Measurements from ENCODE around the gene DAGLB. TPM values are rescaled to one million over a fixed set of nuclear protein-coding genes. Genes with fewer than 3 reads are reported as not detected.

The DAGLB gene
- total and polyA plus RNA-seq, 2 of the 8 experiments (the other 6 are each of a cell fraction or from before 2014, with no cell fraction given) = 27.0 to 39.6 TPM

DNA sequence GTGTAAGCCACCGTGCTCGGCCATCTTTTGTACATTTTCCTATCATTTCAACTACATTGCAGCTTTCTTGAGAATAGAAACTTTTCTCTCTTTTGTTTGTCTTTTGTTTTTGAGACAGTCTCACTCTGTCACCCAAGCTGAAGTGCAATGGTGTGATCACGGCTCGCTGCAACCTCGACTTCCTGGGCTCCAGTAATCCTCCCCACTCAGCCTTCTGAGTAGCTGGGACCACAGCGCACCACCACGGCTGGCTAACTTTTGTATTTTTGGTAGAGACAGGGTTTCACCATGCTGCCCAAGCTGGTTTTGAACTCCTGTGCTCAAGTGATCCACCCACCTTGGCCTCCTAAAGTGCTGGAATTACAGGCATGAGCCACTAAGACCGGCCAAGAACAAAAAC is 31.3 kb upstream of the DAGLB start:
- H4K20me1 ChIP-seq (replicated peaks in 1 of 2; ENCODE audit: control insufficient read depth in 1 of 2, insufficient read depth in 2 of 2, low read length in 2 of 2) = peaks cover 8 to 24% of the 10 kb centered on the region in 2 experiments
- TF ChIP-seq KDM5A (IDR thresholded peaks at IDR 0.05; ENCODE audit: low read length) = no peak
- TF ChIP-seq RFX5 (IDR thresholded peaks at IDR 0.05; ENCODE audit: borderline replicate concordance, low read depth, low read length) = no peak
- TF ChIP-seq CBX5 (IDR thresholded peaks at IDR 0.05; ENCODE audit: low read depth, low read length) = no peak
- TF ChIP-seq CEBPB (IDR thresholded peaks at IDR 0.05; ENCODE audit: low read depth, low read length) = no peak
- no peak for TF ChIP-seq NRF1 (IDR thresholded peaks at IDR 0.05; ENCODE audit: low read depth, low read length)
- TF ChIP-seq POU5F1 (IDR thresholded peaks at IDR 0.05; ENCODE audit: low read depth, low read length) = no peak
- TF ChIP-seq SIRT6 (IDR thresholded peaks at IDR 0.05; ENCODE audit: low read length) = no peak
- TF ChIP-seq, protein P1, sequence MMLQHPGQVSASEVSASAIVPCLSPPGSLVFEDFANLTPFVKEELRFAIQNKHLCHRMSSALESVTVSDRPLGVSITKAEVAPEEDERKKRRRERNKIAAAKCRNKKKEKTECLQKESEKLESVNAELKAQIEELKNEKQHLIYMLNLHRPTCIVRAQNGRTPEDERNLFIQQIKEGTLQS (IDR thresholded peaks at IDR 0.05; ENCODE audit: insufficient read depth, low read depth, low read length) = no peak
- WGBS, 2 experiments (ENCODE audit: extremely low coverage in 1 of 2, insufficient coverage in 1 of 2, insufficient read length in 1 of 2, insufficient replicate concordance in 2 of 2, low coverage in 1 of 2, low lambda C conversion rate in 2 of 2, missing lambda C conversion rate in 1 of 2) = 94% methylated on average over 8 of the region's 8 CpGs; no CpG with 5 or more reads in 1 of the 2 experiments
- no peak overlapping the region for H2BK120ac ChIP-seq (replicated peaks; ENCODE audit: low read depth, low read length)
- no peak overlapping the region for H3K27ac ChIP-seq (ENCODE audit: low read depth, low read length)
- no peak overlapping the region for H3K56ac ChIP-seq (replicated peaks; ENCODE audit: insufficient read length, low read depth, low read length)
- H3K23ac ChIP-seq (ENCODE audit: insufficient read length) = no peak overlapping the region
- no peak overlapping the region for H2BK15ac ChIP-seq (ENCODE audit: low read length)
- no peak overlapping the region for H3K4me2 ChIP-seq (ENCODE audit: insufficient read depth in 1 of 2, low read depth in 2 of 2, low read length in 2 of 2)
- peaks cover 0 to 87% of the 10 kb centered on the region in 2 experiments; a peak in 3 of 4 replicates for H3K79me2 ChIP-seq (ENCODE audit: control insufficient read depth in 1 of 2, insufficient read depth in 2 of 2, low read length in 2 of 2)
- peaks cover 0 to 9% (median 0%) of the 10 kb centered on the region in 4 experiments; a peak in 3 of 8 replicates for H3K36me3 ChIP-seq (ENCODE audit: control insufficient read depth in 2 of 4, insufficient read depth in 4 of 4, low read length in 3 of 4)
- H3K4ac ChIP-seq (replicated peaks; ENCODE audit: insufficient read length, low read depth, low read length) = no peak overlapping the region
- H2BK12ac ChIP-seq (ENCODE audit: low read depth, low read length) = no peak overlapping the region
- H2AFZ ChIP-seq (ENCODE audit: low read length) = no peak overlapping the region
- POLR2A ChIA-PET (ENCODE audit: partially characterized antibody) = interaction anchor here (1.2 to 1.3 kb wide), 2 partner anchors 9 to 37 kb away, joined by 3 read pairs; no protein-coding TSS in a partner anchor
- CTCF ChIA-PET (ENCODE audit: partially characterized antibody) = interaction anchor here (0.6 to 2.5 kb wide), 3 partner anchors 11 to 780 kb away, joined by 3 to 5 read pairs (median 4); no protein-coding TSS in a partner anchor
- DNase-seq (ENCODE audit: low read depth in 1 of 2, low spot score in 2 of 2) = no peak
- H4K5ac ChIP-seq (ENCODE audit: insufficient read length, low read depth, low read length) = no peak overlapping the region
- H3K27me3 ChIP-seq (replicated peaks in 1 of 4; ENCODE audit: control insufficient read depth in 3 of 4, extremely low read depth in 1 of 4, insufficient read depth in 3 of 4, low read length in 3 of 4) = no peaks in the 10 kb centered on the region
- no peak overlapping the region for H2BK5ac ChIP-seq (ENCODE audit: low read depth, low read length)
- no peak overlapping the region for H3K9ac ChIP-seq (replicated peaks in 1 of 4; ENCODE audit: extremely low read depth in 1 of 4, low read depth in 3 of 4, low read length in 3 of 4)
- H3K18ac ChIP-seq (ENCODE audit: extremely low read depth, low read length) = no peak overlapping the region
- H4K91ac ChIP-seq (replicated peaks; ENCODE audit: insufficient read length, low read length) = no peak overlapping the region
- no peaks in the 10 kb centered on the region for H3K9me3 ChIP-seq (ENCODE audit: insufficient read depth in 2 of 2, low read depth in 1 of 2, low read length in 1 of 2)
- no peak overlapping the region for H2AK5ac ChIP-seq (ENCODE audit: low read depth, low read length)
- no peak for FAIRE-seq
- 0 out of 2 replicates have a peak, but pooled peaks cover 3% of the 10 kb centered on the region for H3K23me2 ChIP-seq (ENCODE audit: low read depth, low read length)
- no peaks in the 10 kb centered on the region for H3K4me1 ChIP-seq (replicated peaks in 1 of 4; ENCODE audit: control insufficient read depth in 3 of 4, insufficient read depth in 4 of 4, low read length in 3 of 4)
- H3K14ac ChIP-seq (ENCODE audit: insufficient read length) = no peak overlapping the region
- H2BK20ac ChIP-seq (ENCODE audit: low read length) = no peak overlapping the region
- H3K4me3 ChIP-seq (ENCODE audit: extremely low read depth in 1 of 4, insufficient read depth in 2 of 4, low read depth in 3 of 4, low read length in 4 of 4) = no peak overlapping the region
- no peak overlapping the region for H4K8ac ChIP-seq (ENCODE audit: extremely low read depth, insufficient read depth, low read length)
- peaks cover 5% of the 10 kb centered on the region for H3K79me1 ChIP-seq (ENCODE audit: low read depth, low read length)
